K562 (cell line): ENCODE results near the gene KAZN. TPM values are rescaled to one million over a fixed set of nuclear protein-coding genes. Genes with fewer than 3 reads are reported as not detected.

ENCODE experiments used
- MIER1 ChIP-seq: fragments of 450-650 bp; IDR thresholded peaks from 2 replicates; pipeline ENCODE4 v1.6.1; 2016; ENCODE audit warnings: antibody characterized with exemption, mild to moderate bottlenecking, low read depth
- POLR3G ChIP-seq: IDR thresholded peaks from 2 replicates; pipeline ENCODE4 v1.6.1; 2011; ENCODE audit not compliant: insufficient read length, insufficient replicate concordance; ENCODE audit errors: extremely low read depth
- RBM22 ChIP-seq: fragments of 200-400 bp; formaldehyde crosslinking; IDR thresholded peaks from 2 replicates; pipeline ENCODE4 v1.6.1; 2018; ENCODE audit warnings: low read length, low read depth; ENCODE audit not compliant: poor library complexity, severe bottlenecking
- polyA plus RNA-seq, 8 experiments: library from polyadenylated mRNA; depleted of rRNA in 4 of 8; stranded (reverse) in 5 of 8; unstranded in 3 of 8; fragments of >200 nt; fragmentation: Nextera tagmentation in 2 of 8; fragmentation: Illumina TruSeq in 1 of 8; extraction: Ambion mirVana in 2 of 8; extraction: Trizol in 1 of 8; gene quantifications; 2 replicates each; pipeline versions ENCODE4 v1.2.1 to v1.2.3, GENCODE V29; 2011 to 2014; ENCODE audit warnings: inconsistent platforms in 1 of 8, missing spikeins in 1 of 8
- total RNA-seq, 7 experiments: library from RNA; depleted of rRNA in 6 of 7; stranded (reverse); fragments of >200 nt in 6 of 7; fragmentation: Illumina TruSeq in 2 of 7; extraction: Trizol in 2 of 7; gene quantifications; 2 replicates each; pipeline versions ENCODE4 v1.2.1 to v1.2.3, GENCODE V29; 2011 to 2021; ENCODE audit warnings: low replicate concordance in 1 of 7
- TF ChIP-seq, protein P1 (sequence below): sonication (generic); formaldehyde crosslinking; IDR thresholded peaks from 2 replicates; pipeline ENCODE4 v1.8.1; 2022; ENCODE audit warnings: missing genetic modification reagents
- TF ChIP-seq, protein P2 (sequence below): fragments of 450-650 bp; IDR thresholded peaks from 2 replicates; pipeline ENCODE4 v1.6.1; 2017; ENCODE audit warnings: antibody characterized with exemption, mild to moderate bottlenecking
- TF ChIP-seq, protein P3 (sequence below): fragments of 200-800 bp; sonication (Bioruptor generic); IDR thresholded peaks from 2 replicates; pipeline ENCODE4 v1.6.1; 2017; ENCODE audit warnings: missing genetic modification characterization, missing compliant biosample characterization

KAZN gene
- total and polyA plus RNA-seq, 9 of the 15 experiments (the other 6 are each of a cell fraction or from before 2014, with no cell fraction given) = 2.1 to 21.6 (median 5.4) TPM

DNA sequence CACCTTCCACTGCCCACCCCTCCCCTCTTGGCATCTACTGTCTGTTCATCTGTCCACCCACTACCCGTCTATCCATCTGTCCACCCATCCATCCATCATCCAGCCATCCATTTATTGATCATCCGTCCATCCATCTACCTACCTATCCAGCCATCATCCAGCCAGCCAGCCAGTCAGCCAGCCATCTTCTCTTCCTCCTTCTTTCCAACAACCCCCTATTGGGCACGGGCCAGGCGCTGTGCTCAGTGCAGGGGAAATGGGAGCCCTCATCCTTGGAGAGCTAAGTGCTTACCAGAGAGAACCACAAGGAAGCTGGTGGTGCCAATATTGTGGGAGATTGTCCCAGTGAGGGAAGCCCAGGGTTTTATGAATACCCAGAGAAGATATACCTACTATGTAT lies 503.3 kb downstream of the KAZN start (continued):
- TF ChIP-seq, protein P1, sequence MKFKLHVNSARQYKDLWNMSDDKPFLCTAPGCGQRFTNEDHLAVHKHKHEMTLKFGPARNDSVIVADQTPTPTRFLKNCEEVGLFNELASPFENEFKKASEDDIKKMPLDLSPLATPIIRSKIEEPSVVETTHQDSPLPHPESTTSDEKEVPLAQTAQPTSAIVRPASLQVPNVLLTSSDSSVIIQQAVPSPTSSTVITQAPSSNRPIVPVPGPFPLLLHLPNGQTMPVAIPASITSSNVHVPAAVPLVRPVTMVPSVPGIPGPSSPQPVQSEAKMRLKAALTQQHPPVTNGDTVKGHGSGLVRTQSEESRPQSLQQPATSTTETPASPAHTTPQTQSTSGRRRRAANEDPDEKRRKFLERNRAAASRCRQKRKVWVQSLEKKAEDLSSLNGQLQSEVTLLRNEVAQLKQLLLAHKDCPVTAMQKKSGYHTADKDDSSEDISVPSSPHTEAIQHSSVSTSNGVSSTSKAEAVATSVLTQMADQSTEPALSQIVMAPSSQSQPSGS = no peak
- TF ChIP-seq MIER1 = no peak
- TF ChIP-seq, protein P2, sequence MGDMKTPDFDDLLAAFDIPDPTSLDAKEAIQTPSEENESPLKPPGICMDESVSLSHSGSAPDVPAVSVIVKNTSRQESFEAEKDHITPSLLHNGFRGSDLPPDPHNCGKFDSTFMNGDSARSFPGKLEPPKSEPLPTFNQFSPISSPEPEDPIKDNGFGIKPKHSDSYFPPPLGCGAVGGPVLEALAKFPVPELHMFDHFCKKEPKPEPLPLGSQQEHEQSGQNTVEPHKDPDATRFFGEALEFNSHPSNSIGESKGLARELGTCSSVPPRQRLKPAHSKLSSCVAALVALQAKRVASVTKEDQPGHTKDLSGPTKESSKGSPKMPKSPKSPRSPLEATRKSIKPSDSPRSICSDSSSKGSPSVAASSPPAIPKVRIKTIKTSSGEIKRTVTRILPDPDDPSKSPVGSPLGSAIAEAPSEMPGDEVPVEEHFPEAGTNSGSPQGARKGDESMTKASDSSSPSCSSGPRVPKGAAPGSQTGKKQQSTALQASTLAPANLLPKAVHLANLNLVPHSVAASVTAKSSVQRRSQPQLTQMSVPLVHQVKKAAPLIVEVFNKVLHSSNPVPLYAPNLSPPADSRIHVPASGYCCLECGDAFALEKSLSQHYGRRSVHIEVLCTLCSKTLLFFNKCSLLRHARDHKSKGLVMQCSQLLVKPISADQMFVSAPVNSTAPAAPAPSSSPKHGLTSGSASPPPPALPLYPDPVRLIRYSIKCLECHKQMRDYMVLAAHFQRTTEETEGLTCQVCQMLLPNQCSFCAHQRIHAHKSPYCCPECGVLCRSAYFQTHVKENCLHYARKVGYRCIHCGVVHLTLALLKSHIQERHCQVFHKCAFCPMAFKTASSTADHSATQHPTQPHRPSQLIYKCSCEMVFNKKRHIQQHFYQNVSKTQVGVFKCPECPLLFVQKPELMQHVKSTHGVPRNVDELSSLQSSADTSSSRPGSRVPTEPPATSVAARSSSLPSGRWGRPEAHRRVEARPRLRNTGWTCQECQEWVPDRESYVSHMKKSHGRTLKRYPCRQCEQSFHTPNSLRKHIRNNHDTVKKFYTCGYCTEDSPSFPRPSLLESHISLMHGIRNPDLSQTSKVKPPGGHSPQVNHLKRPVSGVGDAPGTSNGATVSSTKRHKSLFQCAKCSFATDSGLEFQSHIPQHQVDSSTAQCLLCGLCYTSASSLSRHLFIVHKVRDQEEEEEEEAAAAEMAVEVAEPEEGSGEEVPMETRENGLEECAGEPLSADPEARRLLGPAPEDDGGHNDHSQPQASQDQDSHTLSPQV = no peak
- no peak for TF ChIP-seq POLR3G
- TF ChIP-seq RBM22 = no peak
- TF ChIP-seq, protein P3, sequence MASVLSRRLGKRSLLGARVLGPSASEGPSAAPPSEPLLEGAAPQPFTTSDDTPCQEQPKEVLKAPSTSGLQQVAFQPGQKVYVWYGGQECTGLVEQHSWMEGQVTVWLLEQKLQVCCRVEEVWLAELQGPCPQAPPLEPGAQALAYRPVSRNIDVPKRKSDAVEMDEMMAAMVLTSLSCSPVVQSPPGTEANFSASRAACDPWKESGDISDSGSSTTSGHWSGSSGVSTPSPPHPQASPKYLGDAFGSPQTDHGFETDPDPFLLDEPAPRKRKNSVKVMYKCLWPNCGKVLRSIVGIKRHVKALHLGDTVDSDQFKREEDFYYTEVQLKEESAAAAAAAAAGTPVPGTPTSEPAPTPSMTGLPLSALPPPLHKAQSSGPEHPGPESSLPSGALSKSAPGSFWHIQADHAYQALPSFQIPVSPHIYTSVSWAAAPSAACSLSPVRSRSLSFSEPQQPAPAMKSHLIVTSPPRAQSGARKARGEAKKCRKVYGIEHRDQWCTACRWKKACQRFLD (CRISPR knock-in tag) = no peak
